ENCODE data around the gene ANKRD30A.
"Not testable (repeated sequence)": the region's sequence is repeated elsewhere in the genome, so short reads cannot be mapped to it uniquely, and the experiment has no call there.

The ANKRD30A gene

DNA sequence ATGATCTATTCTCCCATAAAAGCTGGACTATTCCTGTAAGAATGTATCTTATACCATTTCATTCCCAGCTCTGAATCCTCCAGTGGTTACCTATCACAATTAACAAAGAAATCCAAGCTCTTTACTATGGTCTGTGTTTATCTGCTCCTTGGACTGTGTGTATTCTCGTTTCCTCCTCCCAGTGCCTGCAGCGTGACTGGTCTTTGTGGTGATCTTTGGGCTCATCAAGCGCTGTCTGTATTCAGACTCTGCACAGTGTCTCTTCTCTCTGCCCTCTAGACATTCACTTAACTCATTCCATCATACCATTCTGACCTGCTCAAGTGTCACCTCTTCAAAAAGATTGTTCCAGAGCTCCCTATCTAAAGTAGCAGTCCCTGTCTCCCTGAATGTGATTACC lies 130.4 kb downstream of the ANKRD30A start:
- not testable (repeated sequence) for DNase-seq (ENCODE audit: low read depth in 2 of 2)

DNA sequence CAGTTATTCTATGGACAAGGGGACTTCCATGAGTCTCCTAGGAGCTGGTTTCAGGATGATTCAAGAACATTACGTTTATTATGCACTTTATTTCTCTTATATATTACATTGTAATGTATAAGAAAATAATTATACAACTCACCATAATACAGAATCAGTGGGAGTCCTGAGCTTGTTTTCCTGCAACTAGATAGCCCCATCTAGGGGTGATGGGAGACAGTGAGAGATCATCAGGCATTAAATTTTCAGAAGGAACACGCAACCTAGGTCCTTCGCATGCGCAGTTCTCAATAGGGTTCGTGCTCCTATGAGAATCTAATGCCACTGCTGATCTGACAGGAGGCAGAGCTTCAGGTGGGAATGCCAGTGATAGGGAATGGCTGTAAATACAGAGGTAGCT lies 137.9 kb downstream of the ANKRD30A start:
- no peak for DNase-seq (ENCODE audit: low read depth in 2 of 2)

DNA sequence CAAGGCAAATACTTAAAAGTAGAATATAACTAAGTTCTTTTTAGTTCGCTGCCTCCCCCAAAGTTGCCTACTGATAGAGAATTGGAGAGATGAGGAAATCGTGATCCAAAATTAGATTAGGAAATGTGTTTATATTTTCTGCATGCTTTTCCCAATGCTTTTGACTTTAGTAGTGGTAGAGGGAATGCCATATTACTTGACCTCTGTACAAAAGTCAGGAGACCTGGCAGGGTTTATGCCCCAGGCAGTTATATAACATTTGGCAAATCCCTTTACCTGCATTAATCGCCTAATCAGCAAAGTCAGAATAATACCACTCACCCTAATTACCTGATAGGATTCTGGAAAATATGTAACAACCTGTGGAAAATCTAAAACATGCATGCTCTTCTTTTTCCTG lies 142.9 kb downstream of the ANKRD30A start:
- no peak for DNase-seq (ENCODE audit: low read depth in 2 of 2)

DNA sequence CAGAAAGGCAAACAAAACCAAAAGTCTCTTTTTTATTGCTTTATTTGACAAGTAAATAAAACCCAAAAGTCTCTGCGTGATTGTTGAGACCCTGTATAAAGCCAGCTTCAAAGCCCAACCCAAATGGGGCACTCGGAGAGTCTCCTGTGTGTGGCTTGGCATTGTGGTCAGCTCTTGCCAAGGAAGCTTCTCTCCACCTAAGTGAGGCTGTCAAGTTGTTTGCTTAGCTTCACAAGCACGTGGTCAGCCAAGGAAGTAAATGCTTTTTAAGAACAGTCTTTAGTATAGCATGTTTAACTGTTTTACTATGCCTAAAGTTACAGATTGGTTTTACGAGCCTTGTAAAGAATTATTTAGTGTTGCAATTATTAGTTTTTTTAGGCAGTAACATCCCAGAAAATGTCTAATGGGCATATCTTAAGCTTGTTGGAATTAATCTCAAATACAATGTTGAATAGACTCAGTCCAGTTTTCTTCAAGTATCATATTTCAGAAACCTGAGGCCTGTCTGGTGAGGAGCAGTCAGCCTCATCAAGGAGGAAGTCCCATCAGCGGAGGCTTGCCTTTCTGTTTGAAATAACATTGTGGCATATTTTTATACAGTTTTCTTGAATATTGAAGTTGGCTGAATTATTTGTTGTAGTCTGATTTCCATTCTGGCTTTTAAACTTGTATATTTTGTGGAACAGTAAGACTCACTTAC lies 144.3 kb downstream of the ANKRD30A start:
- no peak for DNase-seq (ENCODE audit: low read depth in 2 of 2)

DNA sequence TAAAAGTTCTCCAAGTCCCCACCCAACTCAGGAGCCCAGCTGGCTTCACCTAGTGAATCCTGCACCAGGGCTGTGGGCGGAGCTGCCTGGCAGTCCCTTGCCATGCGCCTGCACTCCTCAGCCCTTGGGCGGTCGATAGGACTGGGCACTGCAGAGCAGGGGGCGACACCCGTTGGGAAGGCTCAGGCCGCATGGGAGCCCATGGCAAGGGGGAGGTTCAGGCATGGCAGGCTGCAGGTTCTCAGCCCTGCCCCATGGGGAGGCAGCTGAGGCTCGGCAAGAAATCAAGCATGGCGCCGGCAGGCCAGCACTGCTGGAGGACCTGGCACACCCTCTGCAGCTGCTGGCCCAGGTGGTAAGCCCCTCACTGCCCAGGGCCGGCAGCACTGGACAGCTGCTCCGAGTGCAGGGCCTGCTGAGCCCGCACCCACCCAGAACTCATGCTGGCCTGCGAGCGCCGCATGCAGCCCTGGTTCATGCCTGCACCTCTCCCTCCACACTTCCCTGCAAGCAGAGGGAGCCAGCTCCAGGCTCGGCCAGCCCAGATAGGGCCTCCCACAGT lies 149.9 kb downstream of the ANKRD30A start:
- no peak for DNase-seq (ENCODE audit: low read depth in 2 of 2)

DNA sequence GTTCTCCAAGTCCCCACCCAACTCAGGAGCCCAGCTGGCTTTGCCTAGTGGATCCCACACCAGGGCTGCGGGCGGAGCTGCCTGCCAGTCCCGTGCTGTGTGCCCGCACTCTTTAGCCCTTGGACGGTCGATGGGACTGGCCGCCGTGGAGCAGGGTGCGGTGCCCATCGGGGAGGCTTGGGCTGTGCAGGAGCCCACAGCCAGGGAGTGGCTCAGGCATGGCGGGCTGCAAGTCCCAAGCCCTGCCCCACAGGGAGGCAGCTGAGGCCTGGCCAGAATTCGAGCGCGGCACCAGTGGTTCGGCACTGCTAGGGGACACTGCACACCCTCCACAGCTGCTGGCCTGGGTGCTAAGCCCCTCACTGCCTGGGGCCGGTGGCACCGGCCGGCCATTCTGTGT lies 159.7 kb downstream of the ANKRD30A start:
- no peak for DNase-seq (ENCODE audit: low read depth in 2 of 2)

DNA sequence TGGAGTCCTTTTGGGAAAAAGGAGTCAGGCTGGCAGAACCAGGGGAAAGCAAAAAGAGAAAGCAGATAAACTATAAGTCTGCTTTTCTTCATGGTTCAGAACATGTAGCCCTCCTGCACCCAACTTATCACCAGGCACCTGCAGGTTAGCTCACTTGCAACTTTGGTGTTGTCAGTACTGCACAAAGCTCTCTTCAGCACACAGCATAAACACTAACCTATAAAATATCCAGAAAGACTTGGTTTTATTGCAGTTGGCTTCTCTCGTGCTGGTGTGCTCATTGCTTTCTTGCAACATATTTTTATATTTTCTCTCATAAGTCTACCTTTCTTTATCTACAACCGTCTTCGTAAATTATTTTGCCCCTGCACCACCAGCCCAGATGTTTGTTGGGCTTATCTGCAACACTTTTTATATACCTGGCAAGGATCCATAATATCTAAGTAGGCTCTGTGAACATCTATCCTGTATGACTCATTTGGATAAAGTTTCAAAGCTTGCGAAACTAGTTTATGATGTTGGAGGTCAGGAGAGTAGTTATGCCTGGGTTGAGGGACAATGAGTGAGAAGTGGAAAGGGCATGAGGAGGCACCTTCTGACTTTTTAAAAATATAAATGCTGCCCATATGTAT lies 164.6 kb downstream of the ANKRD30A start:
- DNase-seq (ENCODE audit: low read depth in 2 of 2): no peak

DNA sequence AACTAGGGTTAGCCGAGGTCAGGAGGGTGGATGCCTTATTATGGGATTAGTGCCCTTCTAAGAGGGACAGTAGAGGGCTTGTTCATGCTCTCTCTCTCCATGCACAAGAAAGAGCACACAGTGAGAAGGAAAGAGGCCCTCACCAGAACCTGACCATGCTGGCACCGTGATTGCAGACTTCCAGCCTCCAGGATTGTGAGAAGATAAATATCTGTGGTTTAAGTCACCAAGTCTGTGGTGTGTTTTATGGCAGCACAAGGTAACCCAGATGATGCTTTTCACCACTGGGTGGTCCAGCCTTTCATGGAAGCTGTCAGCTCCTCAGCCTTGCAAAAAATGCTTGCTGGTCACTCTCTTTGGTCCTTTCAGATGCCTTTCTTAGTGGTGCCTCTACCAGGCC lies 175.9 kb downstream of the ANKRD30A start:
- DNase-seq (ENCODE audit: low read depth in 2 of 2): no peak

DNA sequence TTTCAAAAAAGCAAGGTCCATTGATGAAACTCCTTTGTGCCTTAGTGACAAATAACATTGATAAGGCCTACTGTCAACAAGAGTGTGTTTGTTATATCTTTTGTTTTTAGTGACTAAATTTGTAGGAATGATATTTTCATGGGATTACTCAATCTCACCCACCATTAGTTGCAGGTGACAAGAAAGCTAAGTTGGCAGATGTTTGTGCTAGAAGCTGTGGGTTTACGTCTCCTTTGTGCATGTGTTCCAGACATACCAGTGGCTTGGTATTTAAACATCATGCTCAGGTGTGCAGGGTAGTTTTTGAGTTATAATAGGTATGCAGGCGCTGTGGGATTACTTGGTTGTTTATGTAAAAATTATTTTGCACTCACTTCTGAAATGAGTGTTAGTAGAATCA lies 178.6 kb downstream of the ANKRD30A start:
- no peak for DNase-seq (ENCODE audit: low read depth in 2 of 2)

DNA sequence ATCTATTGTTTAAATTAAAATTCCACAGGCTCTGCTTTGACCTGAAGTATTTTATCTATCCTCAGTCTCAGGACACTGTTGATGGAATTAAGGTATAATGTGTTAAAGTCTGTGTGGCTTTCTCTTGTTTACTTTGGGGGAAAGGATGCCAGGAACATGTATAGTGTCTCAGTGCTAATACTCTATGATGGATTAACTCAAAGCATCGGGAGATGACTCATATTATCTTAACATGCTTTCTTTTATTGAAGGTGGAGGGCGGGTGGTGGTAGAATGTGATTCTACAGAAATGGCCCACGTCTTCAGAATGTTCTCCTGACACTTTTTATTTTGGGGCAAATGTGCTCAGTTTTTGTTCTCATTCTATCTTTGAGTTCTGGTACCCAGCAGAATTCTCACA lies 189.0 kb downstream of the ANKRD30A start:
- no peak for DNase-seq (ENCODE audit: low read depth in 2 of 2)

DNA sequence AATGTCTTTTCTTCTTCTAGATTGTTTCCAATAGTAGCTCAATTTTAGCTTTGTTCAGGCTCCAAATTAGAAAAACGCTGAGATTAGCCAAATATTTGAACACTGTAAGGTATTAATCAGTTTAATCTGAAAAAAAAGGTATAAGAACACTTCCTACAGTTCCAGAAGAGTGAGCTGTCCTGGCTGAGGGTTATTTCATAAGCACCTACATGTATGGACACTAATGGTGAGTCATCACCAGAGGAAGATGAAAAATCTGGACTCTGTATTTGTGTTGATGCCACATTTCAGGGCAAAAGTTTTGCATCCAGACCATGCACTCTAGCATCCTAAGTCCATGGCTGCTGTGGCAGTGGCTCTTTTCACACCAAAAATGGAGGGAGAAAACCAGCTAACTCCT lies 189.5 kb downstream of the ANKRD30A start:
- no peak for DNase-seq (ENCODE audit: low read depth in 2 of 2)

DNA sequence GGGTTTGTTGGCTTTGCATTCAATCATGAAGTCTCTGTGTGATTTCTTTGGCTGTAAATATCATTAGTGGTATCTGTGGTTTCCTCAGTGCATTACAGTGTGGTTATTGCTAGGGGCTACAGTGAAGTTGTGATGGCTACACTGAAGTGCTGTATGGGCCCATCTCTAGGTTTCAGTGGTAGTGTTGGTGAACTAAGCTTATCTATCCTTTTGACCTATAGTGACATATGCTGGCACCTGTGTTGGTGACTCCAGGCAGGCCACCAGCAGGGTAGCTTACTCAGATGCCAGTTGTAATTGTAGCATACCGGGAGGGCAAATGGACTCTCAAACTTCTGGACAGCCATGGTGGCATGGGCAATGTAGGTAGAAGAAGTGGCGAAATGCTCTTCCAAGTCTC lies 219.0 kb downstream of the ANKRD30A start:
- DNase-seq (ENCODE audit: low read depth in 2 of 2): no peak

DNA sequence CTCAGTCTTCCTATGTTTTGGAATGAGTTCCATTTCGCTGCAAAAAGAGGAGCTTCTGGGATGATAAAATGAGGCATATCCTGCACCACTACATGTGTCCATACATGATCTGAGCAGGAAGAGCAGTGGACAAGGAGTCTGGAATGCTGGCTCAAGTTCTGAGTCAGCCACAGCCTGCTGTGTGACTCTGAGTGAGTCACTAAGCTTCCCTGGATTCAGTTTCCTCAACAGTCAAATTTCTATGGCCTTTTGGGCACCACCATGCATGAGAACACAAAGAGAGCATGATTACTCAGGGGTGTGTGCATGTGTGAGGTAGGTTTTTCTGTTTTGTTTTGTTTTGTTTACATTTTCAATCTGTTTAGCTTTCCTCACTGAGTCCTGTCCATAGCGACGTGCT lies 254.6 kb downstream of the ANKRD30A start:
- no peak for DNase-seq (ENCODE audit: low read depth in 2 of 2)

DNA sequence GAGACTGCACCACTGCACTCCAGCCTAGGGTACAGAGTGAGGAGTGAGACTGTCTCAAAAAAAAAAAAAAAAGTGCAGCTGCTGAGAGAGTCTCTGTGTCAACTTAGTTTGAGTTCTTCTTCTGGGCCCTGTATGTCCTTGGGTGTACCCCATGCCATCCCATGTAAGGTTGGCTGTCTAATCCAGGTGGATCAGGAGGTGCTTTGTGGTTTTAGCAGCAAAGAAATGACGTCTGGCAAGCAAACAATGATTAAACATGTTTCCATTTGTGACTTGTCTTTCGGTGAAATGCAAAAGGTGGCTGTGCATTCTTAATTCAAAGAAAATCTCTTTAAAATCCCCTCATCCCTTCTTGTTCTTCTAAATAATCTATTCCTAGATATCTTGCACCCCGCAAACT lies 255.9 kb downstream of the ANKRD30A start:
- no peak for DNase-seq (ENCODE audit: low read depth in 2 of 2)

DNA sequence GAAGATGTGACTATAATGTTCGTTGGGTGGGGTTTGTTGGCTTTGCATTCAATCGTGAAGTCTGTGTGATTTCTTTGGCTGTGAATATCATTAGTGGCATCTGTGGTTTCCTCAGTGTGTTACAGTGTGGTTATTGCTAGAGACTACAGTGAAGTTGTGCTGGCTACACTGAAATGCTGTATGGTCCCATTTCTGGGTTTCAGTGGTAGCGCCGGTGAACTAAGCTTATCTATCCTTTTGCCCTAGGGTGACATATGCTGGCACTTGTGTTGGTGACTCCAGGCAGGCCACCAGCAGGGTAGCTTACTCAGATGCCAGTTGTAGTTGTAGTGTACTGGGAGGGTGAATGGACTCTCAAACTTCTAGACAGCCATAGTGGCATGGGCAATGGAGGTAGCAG lies 259.5 kb downstream of the ANKRD30A start:
- DNase-seq (ENCODE audit: low read depth in 2 of 2): no peak

DNA sequence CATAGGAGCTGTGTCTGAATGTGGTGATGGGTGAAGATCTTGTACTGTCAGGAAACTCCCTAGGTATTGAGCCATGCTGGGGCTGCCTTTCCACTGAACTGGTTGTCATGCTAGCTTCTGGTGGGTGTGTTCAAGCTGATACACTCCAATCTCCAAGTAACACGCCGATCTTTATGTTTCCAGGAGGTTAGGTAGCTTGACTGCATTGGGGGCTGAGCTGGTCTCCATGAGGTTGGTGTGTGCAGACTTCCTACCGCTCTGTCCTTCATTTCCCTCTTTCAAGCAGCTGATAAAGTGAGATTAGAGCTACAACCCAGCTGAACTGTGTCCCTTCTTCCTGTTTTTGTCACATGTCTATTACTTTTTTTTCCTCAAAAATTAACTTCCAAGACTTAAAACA lies 265.5 kb downstream of the ANKRD30A start:
- no peak for DNase-seq (ENCODE audit: low read depth in 2 of 2)

DNA sequence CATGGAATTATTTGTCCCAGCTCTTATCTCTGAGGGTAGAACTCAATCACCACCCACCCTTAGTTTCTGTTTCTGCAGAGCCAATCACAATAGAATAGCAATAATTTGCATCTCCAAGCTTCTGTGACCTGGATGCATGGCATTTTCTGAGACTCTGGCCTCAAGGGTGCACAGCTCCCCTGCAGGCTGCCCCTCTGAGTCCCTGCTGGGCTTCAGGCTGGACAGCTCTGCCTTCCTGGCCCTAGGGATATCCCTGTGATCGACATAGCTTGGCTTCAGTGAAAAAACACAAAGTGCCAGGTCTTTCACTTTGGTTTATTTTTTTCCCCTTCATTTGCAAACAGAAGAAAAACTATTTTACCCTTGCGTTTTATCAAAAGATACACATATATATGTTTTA lies 275.4 kb downstream of the ANKRD30A start:
- not testable (repeated sequence) for DNase-seq (ENCODE audit: low read depth in 2 of 2)

DNA sequence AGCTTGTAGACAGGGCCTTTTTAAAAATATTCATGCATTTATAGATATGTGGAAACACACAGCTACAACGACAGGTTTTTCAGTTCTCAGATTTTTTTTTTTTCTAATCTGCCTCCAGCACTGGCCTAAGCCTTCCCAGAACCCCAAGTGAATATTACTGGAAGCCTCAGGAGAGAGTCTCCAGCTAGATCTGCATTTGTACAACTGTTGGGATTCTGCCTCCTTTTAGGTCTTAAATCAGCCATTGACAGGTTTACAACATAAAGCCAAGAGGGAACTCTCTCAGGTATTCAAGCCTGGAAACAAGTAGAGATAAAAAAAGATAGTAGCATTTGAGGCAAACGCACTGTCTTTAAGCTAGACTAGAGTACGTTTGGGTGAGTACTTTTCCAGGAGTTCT lies 275.8 kb downstream of the ANKRD30A start:
- no peak for DNase-seq (ENCODE audit: low read depth in 2 of 2)

DNA sequence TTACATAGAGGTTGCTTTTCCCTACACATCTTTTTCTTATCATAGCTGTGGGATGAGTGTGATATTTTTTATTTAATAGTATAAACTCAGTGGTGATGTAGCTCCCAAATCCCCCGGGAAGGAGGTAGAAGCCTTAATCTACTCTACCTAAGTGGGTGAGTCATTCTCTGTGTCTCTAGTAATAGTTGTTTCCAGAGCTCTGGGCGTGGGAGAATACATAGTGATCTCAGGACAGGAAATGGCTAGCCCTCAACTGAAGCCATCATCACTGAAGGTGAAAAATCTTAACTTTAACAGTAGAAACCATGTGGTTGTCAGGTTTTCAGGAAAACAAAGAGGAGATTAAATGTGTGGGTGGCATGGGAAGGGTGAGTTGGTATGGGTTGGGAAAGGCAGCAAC lies 278.4 kb downstream of the ANKRD30A start:
- DNase-seq (ENCODE audit: low read depth in 2 of 2): no peak

All from stimulated activated CD4-positive, alpha-beta T cell treated with anti-CD3 and anti-CD28 coated beads, Interleukin-1b, Interleukin-23, amount 100 ng/mL, for 1 hour (primary cell).